Body of pancreas (tissue), 4 donors: ENCODE data around the gene ADAMTS6. TPM values are rescaled to one million over a fixed set of nuclear protein-coding genes. Genes with fewer than 3 reads are reported as not detected.

Experiments
- ATAC-seq: fragments of 150-250 bp; one replicate; pipeline ENCODE4 v1.9.1; 2016
- DNase-seq, 4 donors: peaks; one replicate each; pipeline ENCODE4 v3.0.0-alpha.2; 2019
- H3K27ac ChIP-seq, 4 donors: fragments of 200-600 bp; sonication (generic); 1 replicate in 3 of 4; 2 replicates in 1 of 4; pipeline versions ENCODE4 v1.5.1 to v1.6.1; 2016 to 2019; ENCODE audit warnings: mild to moderate bottlenecking in 1 of 4, mixed read lengths in 1 of 4, moderate library complexity in 1 of 4
- H3K27me3 ChIP-seq, 2 donors: fragments of 200-600 bp; sonication (generic); one replicate each; pipeline ENCODE4 v1.6.0; 2016; ENCODE audit warnings: mild to moderate bottlenecking in 1 of 2
- H3K36me3 ChIP-seq, 2 donors: fragments of 200-600 bp; sonication (generic); replicated peaks in 1 of 2; 2 replicates each; pipeline ENCODE4 v1.5.1; 2016; ENCODE audit warnings: low read depth in 2 of 2; ENCODE audit not compliant: insufficient read depth in 1 of 2
- H3K4me1 ChIP-seq: fragments of 200-600 bp; sonication (generic); one replicate; pipeline ENCODE4 v1.6.0; 2016
- H3K4me3 ChIP-seq, 2 donors: fragments of 200-600 bp; sonication (generic); 1 replicate in 1 of 2; 2 replicates in 1 of 2; pipeline ENCODE4 v1.5.1; 2016 to 2019
- H3K9me3 ChIP-seq, 3 donors: fragments of 200-600 bp; sonication (generic); 1 replicate in 2 of 3; 2 replicates in 1 of 3; pipeline ENCODE4 v1.5.1; 2016
- CTCF ChIP-seq, 7 experiments: fragments of 450-650 bp in 4 of 7; fragments of 200-600 bp in 3 of 7; sonication (generic) in 3 of 7; IDR thresholded peaks; one replicate each; pipeline ENCODE4 v1.5.1; 2016 to 2019; ENCODE audit warnings: antibody characterized with exemption in 7 of 7
- POLR2A ChIP-seq, 3 donors: fragments of 450-650 bp; IDR thresholded peaks; one replicate each; pipeline ENCODE4 v1.6.1; 2016; ENCODE audit warnings: antibody characterized with exemption in 3 of 3, mild to moderate bottlenecking in 2 of 3
- WGBS, 2 donors: methylation state at CpG; one replicate each; pipeline ENCODE4 v1.1.5; 2017; 5-methylcytosine and 5-hydroxymethylcytosine counted together
- intact Hi-C: fragments of 100-400 bp; cut with DNase I; formaldehyde crosslinking; loops from one replicate; pipeline ENCODE4 v1.15.1; 2023
- total RNA-seq, 2 donors: library from RNA; depleted of rRNA; stranded (reverse); fragments of >200 nt; gene quantifications; one replicate each; pipeline ENCODE4 v1.1.0, GENCODE V29; 2016

The ADAMTS6 gene
- total RNA-seq, 2 donors from 2014 or later = 0.78 TPM; not detected in 1

GRCh38 chr5:65192331-65192730 is 289.4 kb downstream of the ADAMTS6 start:
- no peak overlapping the region for H3K27ac ChIP-seq
- TF ChIP-seq POLR2A (IDR thresholded peaks at IDR 0.05) (no peak), CTCF (IDR thresholded peaks at IDR 0.05) (no peak)
- ATAC-seq (no peak), DNase-seq (no peak)
- H3K27me3 ChIP-seq = no peaks in the 10 kb centered on the region
- H3K9me3 ChIP-seq = no peaks in the 10 kb centered on the region
- no peak overlapping the region for H3K4me3 ChIP-seq
- WGBS, 2 donors = 88 to 90% methylated on average over 1 of the region's 1 CpG
- intact Hi-C loops = no loop called here
- no peaks in the 10 kb centered on the region for H3K4me1 ChIP-seq
- no peaks in the 10 kb centered on the region for H3K36me3 ChIP-seq

- Histone ChIP-seq H3K4me1 (no peaks in the 10 kb centered on the region), H3K27me3 (no peaks in the 10 kb centered on the region), H3K4me3 (no peak overlapping the region), H3K36me3 (no peaks in the 10 kb centered on the region), H3K27ac (no peak overlapping the region), H3K9me3 (no peaks in the 10 kb centered on the region)
- no peak for TF ChIP-seq CTCF (IDR thresholded peaks at IDR 0.05)
- TF ChIP-seq POLR2A (IDR thresholded peaks at IDR 0.05) = no peak
- DNase-seq (no peak), ATAC-seq (no peak)
- intact Hi-C loops = no loop called here
Measured at GRCh38 chr5:65191554-65192135, 290.1 kb downstream of the ADAMTS6 start.

GRCh38 chr5:65190328-65191053 is 291.2 kb downstream of the ADAMTS6 start:
- no peaks in the 10 kb centered on the region for H3K9me3 ChIP-seq
- no peak overlapping the region for H3K27ac ChIP-seq
- 59 to 62% methylated on average over 3 of the region's 3 CpGs for WGBS, 2 donors
- no peak for ATAC-seq
- intact Hi-C loops = no loop called here
- no peaks in the 10 kb centered on the region for H3K36me3 ChIP-seq
- TF ChIP-seq CTCF (IDR thresholded peaks at IDR 0.05) = no peak
- TF ChIP-seq POLR2A (IDR thresholded peaks at IDR 0.05) = no peak
- H3K4me1 ChIP-seq = no peaks in the 10 kb centered on the region
- DNase-seq = no peak
- H3K4me3 ChIP-seq = no peak overlapping the region
- no peaks in the 10 kb centered on the region for H3K27me3 ChIP-seq

GRCh38 chr5:65186646-65187227 is 295.0 kb downstream of the ADAMTS6 start:
- intact Hi-C loops = no loop called here
- 61 to 67% methylated on average over 2 of the region's 2 CpGs for WGBS, 2 donors

More at GRCh38 chr5:65186646-65187227, 295.0 kb downstream of the ADAMTS6 start:
- Histone ChIP-seq H3K36me3 (no peaks in the 10 kb centered on the region), H3K9me3 (no peaks in the 10 kb centered on the region), H3K4me3 (no peak overlapping the region), H3K27ac (no peak overlapping the region), H3K4me1 (no peaks in the 10 kb centered on the region), H3K27me3 (no peaks in the 10 kb centered on the region)
- TF ChIP-seq CTCF (IDR thresholded peaks at IDR 0.05) (no peak), POLR2A (IDR thresholded peaks at IDR 0.05) (no peak)
- ATAC-seq (no peak), DNase-seq (no peak)
